GM06990 (cell line): ENCODE results near the gene TDRD10.
"Not testable (repeated sequence)": the region's sequence is repeated elsewhere in the genome, so short reads cannot be mapped to it uniquely, and the experiment has no call there.

Experiments
- DNase-seq: peaks from one replicate; pipeline ENCODE4 v3.0.0-alpha.2; 2011; ENCODE audit not compliant: insufficient read length; ENCODE audit errors: extremely low read depth
- H3K27me3 ChIP-seq: replicated peaks from 2 replicates; pipeline ENCODE4 v1.6.0; 2011; ENCODE audit warnings: low read length; ENCODE audit not compliant: control insufficient read depth, insufficient read depth
- H3K36me3 ChIP-seq: 2 replicates; pipeline ENCODE4 v1.5.1; 2011; ENCODE audit warnings: low read length; ENCODE audit not compliant: control insufficient read depth, insufficient read depth
- H3K4me3 ChIP-seq: replicated peaks from 2 replicates; pipeline ENCODE4 v1.5.1; 2011; ENCODE audit warnings: low read depth, mild to moderate bottlenecking, control low read depth, low read length
- TF ChIP-seq, protein P1 (sequence below): IDR thresholded peaks from 2 replicates; pipeline ENCODE4 v1.5.1; 2011; ENCODE audit warnings: low read length, control low read depth, mild to moderate bottlenecking, inconsistent platforms; ENCODE audit not compliant: insufficient read depth, poor library complexity, severe bottlenecking

The TDRD10 gene

DNA sequence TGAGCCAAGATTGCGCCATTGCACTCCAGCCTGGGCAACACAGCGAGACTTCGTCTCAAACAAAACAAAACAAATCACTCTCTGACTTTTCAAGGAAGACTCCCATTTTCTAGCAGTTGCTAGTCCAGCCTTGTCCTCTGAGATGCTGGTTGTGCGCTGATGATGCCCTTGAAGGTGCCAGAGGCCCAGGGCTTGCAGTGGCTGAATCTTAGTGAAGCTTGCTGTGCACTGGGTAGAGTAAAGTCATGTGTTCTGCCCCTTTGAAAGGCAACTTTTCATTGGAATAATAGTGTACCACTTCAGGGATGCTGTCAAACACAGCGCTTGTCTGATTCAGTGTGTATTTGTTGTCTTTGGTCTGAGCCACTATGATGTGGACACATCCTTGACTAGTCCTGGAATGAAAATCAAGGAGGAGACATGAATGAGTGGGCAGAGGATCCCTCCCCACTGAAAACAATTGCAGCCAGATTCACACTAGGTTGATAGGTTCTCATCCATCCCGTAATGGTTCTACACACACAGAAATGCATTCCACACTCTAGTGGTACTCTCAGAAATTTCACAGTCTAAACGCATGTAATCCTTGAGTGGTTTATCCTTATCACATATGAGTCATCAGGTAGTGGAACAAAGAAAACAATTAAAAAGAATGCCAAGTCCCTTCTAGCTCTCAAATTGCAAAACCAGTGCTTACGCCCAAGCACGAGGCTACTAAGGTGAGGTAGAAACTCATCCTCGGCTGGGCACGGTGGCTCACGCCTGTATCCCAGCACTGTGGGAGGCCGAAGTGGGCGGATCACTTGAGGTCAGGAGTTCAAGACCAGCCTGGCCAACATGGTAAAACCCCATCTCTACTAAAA is 17.8 kb upstream of the TDRD10 start:
- DNase-seq, result no peak
- H3K36me3 ChIP-seq, result no peaks in the 10 kb centered on the region
- H3K27me3 ChIP-seq, result no peaks in the 10 kb centered on the region; the same call in 1 of the 2 replicates
- H3K4me3 ChIP-seq, result no peak overlapping the region
- TF ChIP-seq, protein P1, sequence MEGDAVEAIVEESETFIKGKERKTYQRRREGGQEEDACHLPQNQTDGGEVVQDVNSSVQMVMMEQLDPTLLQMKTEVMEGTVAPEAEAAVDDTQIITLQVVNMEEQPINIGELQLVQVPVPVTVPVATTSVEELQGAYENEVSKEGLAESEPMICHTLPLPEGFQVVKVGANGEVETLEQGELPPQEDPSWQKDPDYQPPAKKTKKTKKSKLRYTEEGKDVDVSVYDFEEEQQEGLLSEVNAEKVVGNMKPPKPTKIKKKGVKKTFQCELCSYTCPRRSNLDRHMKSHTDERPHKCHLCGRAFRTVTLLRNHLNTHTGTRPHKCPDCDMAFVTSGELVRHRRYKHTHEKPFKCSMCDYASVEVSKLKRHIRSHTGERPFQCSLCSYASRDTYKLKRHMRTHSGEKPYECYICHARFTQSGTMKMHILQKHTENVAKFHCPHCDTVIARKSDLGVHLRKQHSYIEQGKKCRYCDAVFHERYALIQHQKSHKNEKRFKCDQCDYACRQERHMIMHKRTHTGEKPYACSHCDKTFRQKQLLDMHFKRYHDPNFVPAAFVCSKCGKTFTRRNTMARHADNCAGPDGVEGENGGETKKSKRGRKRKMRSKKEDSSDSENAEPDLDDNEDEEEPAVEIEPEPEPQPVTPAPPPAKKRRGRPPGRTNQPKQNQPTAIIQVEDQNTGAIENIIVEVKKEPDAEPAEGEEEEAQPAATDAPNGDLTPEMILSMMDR, result no peak

DNA sequence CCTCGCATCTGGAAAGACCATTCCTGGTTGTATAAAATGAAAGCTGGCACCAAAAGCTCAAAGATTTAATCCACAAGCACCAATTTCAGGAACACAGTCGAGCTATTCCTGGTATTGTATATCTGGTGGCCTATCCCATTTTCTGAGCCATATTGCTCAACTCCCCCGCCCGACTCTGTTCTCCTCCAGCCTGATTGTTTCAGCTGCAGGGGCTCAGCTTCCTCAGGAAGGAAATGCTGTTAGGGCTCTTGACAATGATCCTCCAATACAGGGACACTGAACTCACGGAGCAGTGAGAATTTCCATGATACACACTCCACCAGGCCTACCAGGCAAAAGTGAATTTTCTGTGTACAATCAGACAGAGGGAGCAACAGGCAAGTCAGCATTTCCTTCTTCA is 16.9 kb upstream of the TDRD10 start:
- no peaks in the 10 kb centered on the region; the same call in 1 of the 2 replicates for H3K27me3 ChIP-seq
- no peaks in the 10 kb centered on the region for H3K36me3 ChIP-seq
- no peak overlapping the region for H3K4me3 ChIP-seq
- DNase-seq, result no peak
- TF ChIP-seq, protein P1, result no peak

GRCh38 chr1:154485910-154486496 is 16.0 kb upstream of the TDRD10 start:
- Histone ChIP-seq H3K4me3 (no peak overlapping the region), H3K27me3 (no peaks in the 10 kb centered on the region; the same call in 1 of the 2 replicates), H3K36me3 (no peaks in the 10 kb centered on the region)
- DNase-seq, result no peak
- TF ChIP-seq, protein P1, result no peak

DNA sequence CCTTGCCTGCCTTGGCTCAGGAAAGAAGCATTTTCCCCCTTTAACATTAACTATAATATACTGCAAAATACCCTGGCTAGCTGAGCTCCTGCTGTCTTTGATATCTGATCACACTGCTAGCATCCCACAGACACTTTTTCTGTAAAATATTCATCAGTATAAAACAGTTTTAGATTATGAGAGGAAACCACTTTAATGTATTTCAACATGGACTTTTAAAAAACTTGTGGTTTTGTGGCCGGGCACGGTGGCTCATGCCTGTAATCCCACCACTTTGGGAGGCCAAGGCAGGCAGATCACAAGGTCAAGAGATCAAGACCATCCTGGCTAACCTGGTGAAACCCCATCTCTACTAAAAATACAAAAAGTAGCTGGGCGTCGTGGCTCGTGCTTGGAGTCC is 15.3 kb upstream of the TDRD10 start:
- not testable (repeated sequence) for DNase-seq, H3K4me3 ChIP-seq, H3K27me3 ChIP-seq, H3K36me3 ChIP-seq

DNA sequence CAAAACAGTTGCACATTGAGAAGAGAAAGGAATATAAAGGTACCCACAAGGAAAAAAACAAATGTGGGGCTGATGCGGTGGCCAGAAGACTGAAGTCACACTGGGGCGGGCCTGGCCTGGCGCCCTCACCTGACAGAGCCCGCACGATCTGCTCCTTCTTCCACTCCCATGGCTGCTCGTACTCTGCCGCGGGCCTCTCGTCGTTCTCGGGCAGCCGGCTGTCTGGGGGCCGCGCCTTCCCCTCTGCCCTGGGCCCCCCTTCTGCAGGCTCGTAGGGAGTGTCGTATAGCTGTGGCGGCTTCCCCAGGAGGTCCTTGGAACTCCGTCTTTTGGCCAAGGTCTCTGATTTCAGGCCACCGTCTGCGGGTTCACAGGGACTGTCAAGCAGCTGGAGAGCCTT is 13.1 kb upstream of the TDRD10 start:
- no peaks in the 10 kb centered on the region; the same call in none of the 2 replicates for H3K27me3 ChIP-seq
- DNase-seq, result no peak
- TF ChIP-seq, protein P1, result no peak
- no peaks in the 10 kb centered on the region for H3K36me3 ChIP-seq
- H3K4me3 ChIP-seq, result no peak overlapping the region

DNA sequence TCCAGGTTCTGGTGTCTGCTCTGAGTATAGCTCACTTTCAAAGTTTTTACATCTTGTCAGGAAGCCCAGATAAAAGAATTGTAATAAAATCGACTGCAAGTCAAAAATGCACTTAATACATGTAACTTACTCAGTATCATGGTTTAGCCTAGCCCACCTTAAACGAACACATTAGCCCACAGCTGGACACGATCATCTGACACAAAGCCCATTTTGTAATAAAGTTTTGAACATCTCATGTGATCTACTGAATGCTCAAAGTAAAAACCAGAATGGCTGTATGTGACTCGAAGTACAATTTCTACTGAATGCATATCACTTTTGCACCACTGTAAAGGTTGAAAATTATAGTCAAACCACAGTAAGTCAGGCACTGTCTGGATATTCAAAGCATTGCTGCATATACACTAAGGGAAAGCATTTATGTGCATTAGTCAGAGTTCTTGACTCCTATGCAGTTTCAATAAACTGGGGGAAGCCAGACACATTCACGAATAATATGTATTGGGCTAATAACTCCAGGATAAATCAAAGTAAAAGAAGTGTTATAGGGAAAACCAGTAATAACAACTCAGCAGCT is 12.2 kb upstream of the TDRD10 start:
- DNase-seq, result no peak
- Histone ChIP-seq H3K36me3 (no peaks in the 10 kb centered on the region), H3K4me3 (no peak overlapping the region), H3K27me3 (no peaks in the 10 kb centered on the region; the same call in 1 of the 2 replicates)
- TF ChIP-seq, protein P1, result no peak
